NCI-H2227 (cell line): ENCODE data around the gene LHPP.
A peak's percentile ranks its signal among the peaks of the same experiment; 100 is the strongest.

Experiments
- DNase-seq: peaks from one replicate; lab custom pipeline; 2025; ENCODE audit not compliant: unreplicated experiment; lab: John Stamatoyannopoulos, UW

Gene LHPP

GRCh38 chr10:124469956-124470484 lies 8.4 kb downstream of the LHPP start:
- DNase-seq: no peak

GRCh38 chr10:124470544-124471434 lies 9.2 kb downstream of the LHPP start:
- DNase-seq: no peak

- DNase-seq: no peak
Observed at GRCh38 chr10:124472071-124472470, 10.4 kb downstream of the LHPP start.

- no peak for DNase-seq
Observed at GRCh38 chr10:124473070-124473469, 11.4 kb downstream of the LHPP start.

GRCh38 chr10:124474514-124475070 lies 13.0 kb downstream of the LHPP start:
- no peak for DNase-seq

GRCh38 chr10:124476043-124476725 lies 14.6 kb downstream of the LHPP start:
- DNase-seq: no peak

- DNase-seq: no peak
Observed at GRCh38 chr10:124477614-124478363, 16.2 kb downstream of the LHPP start.

GRCh38 chr10:124478515-124478914 lies 16.9 kb downstream of the LHPP start:
- no peak for DNase-seq

- DNase-seq: no peak
Observed at GRCh38 chr10:124480860-124481259, 19.2 kb downstream of the LHPP start.

- no peak for DNase-seq
Observed at GRCh38 chr10:124481717-124482116, 20.1 kb downstream of the LHPP start.

- no peak for DNase-seq
Observed at GRCh38 chr10:124482236-124482800, 20.7 kb downstream of the LHPP start.

- DNase-seq: no peak
Observed at GRCh38 chr10:124482876-124483275, 21.3 kb downstream of the LHPP start.

- no peak for DNase-seq
Observed at GRCh38 chr10:124484031-124484430, 22.4 kb downstream of the LHPP start.

- DNase-seq: no peak
Observed at GRCh38 chr10:124484661-124485060, 23.0 kb downstream of the LHPP start.

GRCh38 chr10:124486635-124487034 lies 25.0 kb downstream of the LHPP start:
- DNase-seq: no peak

- DNase-seq: no peak
Observed at GRCh38 chr10:124491105-124491504, 29.5 kb downstream of the LHPP start.

GRCh38 chr10:124492266-124492665 lies 30.6 kb downstream of the LHPP start:
- DNase-seq: no peak

- peak; percentile 68 for DNase-seq
Observed at GRCh38 chr10:124493214-124493882, 31.7 kb downstream of the LHPP start.

- DNase-seq: no peak
Observed at GRCh38 chr10:124494046-124494807, 32.6 kb downstream of the LHPP start.
